Thymus (tissue), 11 donors: Measurements from ENCODE around the gene ADNP. TPM values are rescaled to one million over a fixed set of nuclear protein-coding genes. Genes with fewer than 3 reads are reported as not detected.

Source experiments
- DNase-seq, 9 donors: peaks; one replicate each; pipeline ENCODE4 v3.0.0-alpha.2; 2013; ENCODE audit warnings: low spot score in 9 of 9, low read depth in 6 of 9, missing footprints in 1 of 9
- H3K27ac ChIP-seq, 2 donors: one replicate each; pipeline ENCODE4 v1.5.1; 2013; ENCODE audit warnings: control low read depth in 1 of 2, low read depth in 1 of 2, low read length in 1 of 2, mild to moderate bottlenecking in 1 of 2, moderate library complexity in 1 of 2
- H3K27me3 ChIP-seq, 2 donors: one replicate each; pipeline ENCODE4 v1.5.1; 2013; ENCODE audit warnings: low read length in 1 of 2; ENCODE audit not compliant: control insufficient read depth in 2 of 2, insufficient read depth in 1 of 2
- H3K36me3 ChIP-seq, 2 donors: one replicate each; pipeline ENCODE4 v1.5.1; 2013; ENCODE audit warnings: low read length in 1 of 2, mild to moderate bottlenecking in 1 of 2, moderate library complexity in 1 of 2; ENCODE audit not compliant: control insufficient read depth in 2 of 2, insufficient read depth in 2 of 2
- H3K4me1 ChIP-seq, 2 donors: one replicate each; pipeline ENCODE4 v1.5.1; 2013; ENCODE audit warnings: low read length in 2 of 2; ENCODE audit not compliant: control insufficient read depth in 2 of 2, insufficient read depth in 2 of 2
- H3K4me3 ChIP-seq, 2 donors: one replicate each; pipeline ENCODE4 v1.5.1; 2013; ENCODE audit warnings: low read length in 2 of 2, control low read depth in 1 of 2, mild to moderate bottlenecking in 1 of 2
- H3K9me3 ChIP-seq, 2 donors: one replicate each; pipeline ENCODE4 v1.5.1; 2013; ENCODE audit warnings: low read length in 1 of 2, mild to moderate bottlenecking in 1 of 2; ENCODE audit not compliant: control insufficient read depth in 2 of 2, insufficient read depth in 1 of 2
- WGBS: extraction: QIAGEN DNeasy Blood & Tissue Kit; methylation state at CpG from one replicate; pipeline ENCODE4 v1.1.7; 2013; 5-methylcytosine and 5-hydroxymethylcytosine counted together
- polyA plus RNA-seq: library from polyadenylated mRNA; stranded (reverse); fragments of 200-250 nt; gene quantifications from one replicate; pipeline ENCODE4 v1.2.3, GENCODE V29; 2013
- total RNA-seq: library from RNA; stranded (reverse); fragments of 120-200 nt; gene quantifications from one replicate; pipeline ENCODE4 v1.2.4, GENCODE V29; 2013
- donor health status: healthy.

ADNP gene
- total and polyA plus RNA-seq, 2 donors: 22.8 to 55.6 TPM

GRCh38 chr20:50928469-50928868 lies 2.8 kb downstream of the ADNP start:
- H3K4me3 ChIP-seq: no peak overlapping the region

GRCh38 chr20:50926530-50926929 lies 4.7 kb downstream of the ADNP start:
- 74% methylated on average over 1 of the region's 1 CpG for WGBS
- Histone ChIP-seq H3K4me3 (no peak overlapping the region), H3K27me3 (no peaks in the 10 kb centered on the region), H3K36me3 (peaks cover 25 to 27% of the 10 kb centered on the region in 2 donors), H3K27ac (no peak overlapping the region), H3K9me3 (no peaks in the 10 kb centered on the region), H3K4me1 (peaks cover 10 to 17% of the 10 kb centered on the region in 2 donors)
- no peak for DNase-seq

More at GRCh38 chr20:50928469-50928868, 2.8 kb downstream of the ADNP start:
- H3K27me3 ChIP-seq: no peaks in the 10 kb centered on the region
- 71% methylated on average over 5 of the region's 5 CpGs for WGBS
- H3K4me1 ChIP-seq: peaks cover 15 to 22% of the 10 kb centered on the region in 2 donors
- peak in 1 of 9 donors; percentile 14 for DNase-seq
- no peaks in the 10 kb centered on the region for H3K9me3 ChIP-seq
- H3K27ac ChIP-seq: peak overlapping the region; percentile 8 to 18
- H3K36me3 ChIP-seq: peaks cover 19 to 24% of the 10 kb centered on the region in 2 donors

GRCh38 chr20:50924261-50924920 lies 6.8 kb downstream of the ADNP start:
- WGBS: 84% methylated on average over 2 of the region's 2 CpGs
- H3K36me3 ChIP-seq: peaks cover 25 to 30% of the 10 kb centered on the region in 2 donors
- no peak overlapping the region for H3K4me3 ChIP-seq
- H3K4me1 ChIP-seq: peaks cover 10 to 17% of the 10 kb centered on the region in 2 donors
- DNase-seq: no peak
- H3K9me3 ChIP-seq: no peaks in the 10 kb centered on the region
- H3K27me3 ChIP-seq: no peaks in the 10 kb centered on the region
- H3K27ac ChIP-seq: no peak overlapping the region

GRCh38 chr20:50921803-50922501 lies 9.3 kb downstream of the ADNP start:
- no peaks in the 10 kb centered on the region for H3K27me3 ChIP-seq
- peaks cover 0 to 6% of the 10 kb centered on the region in 2 donors for H3K4me1 ChIP-seq
- H3K9me3 ChIP-seq: no peaks in the 10 kb centered on the region
- WGBS: 90% methylated on average over 8 of the region's 8 CpGs
- DNase-seq: no peak
- peak overlapping the region in 1 of 2 donors; percentile 31 for H3K27ac ChIP-seq
- H3K4me3 ChIP-seq: no peak overlapping the region
- H3K36me3 ChIP-seq: peaks cover 20 to 30% of the 10 kb centered on the region in 2 donors

- Histone ChIP-seq H3K36me3 (peaks cover 20 to 37% of the 10 kb centered on the region in 2 donors), H3K4me1 (peaks cover 0 to 6% of the 10 kb centered on the region in 2 donors), H3K9me3 (no peaks in the 10 kb centered on the region), H3K27ac (no peak overlapping the region), H3K4me3 (no peak overlapping the region), H3K27me3 (no peaks in the 10 kb centered on the region)
- no peak for DNase-seq
These were observed 10.2 kb downstream of the ADNP start for GRCh38 chr20:50920997-50921396.

- peaks cover 13 to 35% of the 10 kb centered on the region in 2 donors for H3K36me3 ChIP-seq
- no peak for DNase-seq
- no peaks in the 10 kb centered on the region for H3K27me3 ChIP-seq
- 97% methylated on average over 6 of the region's 6 CpGs for WGBS
- H3K27ac ChIP-seq: no peak overlapping the region
- H3K4me3 ChIP-seq: no peak overlapping the region
- no peaks in the 10 kb centered on the region for H3K9me3 ChIP-seq
- no peaks in the 10 kb centered on the region for H3K4me1 ChIP-seq
These were observed 11.7 kb downstream of the ADNP start for GRCh38 chr20:50919567-50919966.

- Histone ChIP-seq H3K27me3 (no peaks in the 10 kb centered on the region), H3K4me3 (no peak overlapping the region), H3K36me3 (peaks cover 14 to 31% of the 10 kb centered on the region in 2 donors), H3K27ac (no peak overlapping the region), H3K4me1 (no peaks in the 10 kb centered on the region), H3K9me3 (no peaks in the 10 kb centered on the region)
- DNase-seq: no peak
- WGBS: 93% methylated on average over 3 of the region's 3 CpGs
These were observed 12.8 kb downstream of the ADNP start for GRCh38 chr20:50918403-50918802.

- 91% methylated on average over 3 of the region's 3 CpGs for WGBS
- Histone ChIP-seq H3K27ac (peak overlapping the region in 1 of 2 donors; percentile 20), H3K4me3 (no peak overlapping the region), H3K4me1 (no peaks in the 10 kb centered on the region), H3K36me3 (peaks cover 8 to 32% of the 10 kb centered on the region in 2 donors), H3K9me3 (no peaks in the 10 kb centered on the region), H3K27me3 (no peaks in the 10 kb centered on the region)
- DNase-seq: no peak
These were observed 14.3 kb downstream of the ADNP start for GRCh38 chr20:50916934-50917333.

- Histone ChIP-seq H3K4me1 (no peaks in the 10 kb centered on the region), H3K4me3 (no peak overlapping the region), H3K27ac (no peak overlapping the region), H3K36me3 (peaks cover 6 to 34% of the 10 kb centered on the region in 2 donors), H3K27me3 (no peaks in the 10 kb centered on the region), H3K9me3 (no peaks in the 10 kb centered on the region)
- WGBS: 81% methylated on average over 5 of the region's 5 CpGs
- no peak for DNase-seq
These were observed 15.0 kb downstream of the ADNP start for GRCh38 chr20:50916257-50916656.
